H1 (cell line): ENCODE data around the gene CTNNA3. TPM values are rescaled to one million over a fixed set of nuclear protein-coding genes. Genes with fewer than 3 reads are reported as not detected.

ENCODE experiments used
- NANOG ChIP-seq: IDR thresholded peaks from 2 replicates; pipeline ENCODE4 v1.6.1; 2011; ENCODE audit warnings: low read length, low read depth, mild to moderate bottlenecking, inconsistent platforms; ENCODE audit not compliant: insufficient read depth, poor library complexity, severe bottlenecking
- SP1 ChIP-seq: IDR thresholded peaks from 2 replicates; pipeline ENCODE4 v1.6.1; 2011; ENCODE audit warnings: low read depth, low read length
- SUZ12 ChIP-seq: fragments of 200-600 bp; sonication (generic); IDR thresholded peaks from 2 replicates; pipeline ENCODE4 v1.6.1; 2012; ENCODE audit warnings: mild to moderate bottlenecking, inconsistent platforms, low read length, moderate library complexity, mixed read lengths
- TBP ChIP-seq: IDR thresholded peaks from 2 replicates; pipeline ENCODE4 v1.6.1; 2011; ENCODE audit warnings: low read depth, low read length, improper control_type of control experiment
- TEAD4 ChIP-seq: IDR thresholded peaks from 2 replicates; pipeline ENCODE4 v1.6.1; 2012; ENCODE audit warnings: low read depth, low read length, inconsistent platforms, mixed read lengths
- polyA plus RNA-seq, 7 experiments: library from polyadenylated mRNA; depleted of rRNA in 3 of 7; stranded (reverse) in 5 of 7; unstranded in 2 of 7; fragments of >200 nt in 5 of 7; fragments of 200-250 nt in 2 of 7; gene quantifications; 1 replicate in 5 of 7; 2 replicates in 1 of 7; 4 replicates in 1 of 7; pipeline versions ENCODE4 v1.2.1 to v1.2.3, GENCODE V29; 2011 to 2013; ENCODE audit warnings: missing spikeins in 2 of 7, mixed read lengths in 2 of 7
- total RNA-seq: library from RNA; stranded (reverse); fragmentation: NEBNext Ultra II Directional; extraction: Animal tissue kit (Norgen Biotek cat#: 25700); gene quantifications from 2 replicates; pipeline ENCODE4 v1.2.1, GENCODE V29; 2021

Gene CTNNA3
- total and polyA plus RNA-seq, 2 of the 8 experiments (the other 6 are each of a cell fraction or from before 2014, with no cell fraction given): 1.3 to 1.5 TPM

DNA sequence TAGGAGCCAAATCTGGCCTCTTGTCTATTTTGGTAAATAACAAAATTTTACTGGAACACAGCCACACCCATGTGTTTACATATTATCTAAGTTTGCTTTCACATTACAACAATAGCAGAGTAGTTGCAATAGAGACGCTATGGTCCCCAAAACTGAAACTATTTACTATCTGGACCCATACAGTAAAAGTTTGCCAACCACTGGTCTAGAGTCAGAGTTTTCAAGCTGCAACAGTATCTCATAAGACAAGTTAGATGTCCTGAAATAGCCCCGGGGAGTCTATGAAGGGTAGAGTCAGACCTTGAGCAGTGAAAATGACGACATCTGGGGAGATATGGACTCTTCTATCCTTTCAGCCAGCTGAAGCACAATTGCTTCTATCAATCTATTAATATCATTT lies 74.2 kb downstream of the CTNNA3 start (continued):
- TF ChIP-seq SP1 (no peak), NANOG (no peak), TBP (no peak), SUZ12 (no peak), TEAD4 (no peak)
